GM04503 (cell line): ENCODE data around the gene PRKACA.
"Not testable (repeated sequence)": the region's sequence is repeated elsewhere in the genome, so short reads cannot be mapped to it uniquely, and the experiment has no call there.

ENCODE experiments used
- DNase-seq: peaks from one replicate; pipeline ENCODE4 v3.0.0-alpha.2; 2012; ENCODE audit warnings: low read depth

Gene PRKACA

GRCh38 chr19:14147797-14148605, 30.4 kb upstream of the PRKACA start:
- no peak for DNase-seq

DNA sequence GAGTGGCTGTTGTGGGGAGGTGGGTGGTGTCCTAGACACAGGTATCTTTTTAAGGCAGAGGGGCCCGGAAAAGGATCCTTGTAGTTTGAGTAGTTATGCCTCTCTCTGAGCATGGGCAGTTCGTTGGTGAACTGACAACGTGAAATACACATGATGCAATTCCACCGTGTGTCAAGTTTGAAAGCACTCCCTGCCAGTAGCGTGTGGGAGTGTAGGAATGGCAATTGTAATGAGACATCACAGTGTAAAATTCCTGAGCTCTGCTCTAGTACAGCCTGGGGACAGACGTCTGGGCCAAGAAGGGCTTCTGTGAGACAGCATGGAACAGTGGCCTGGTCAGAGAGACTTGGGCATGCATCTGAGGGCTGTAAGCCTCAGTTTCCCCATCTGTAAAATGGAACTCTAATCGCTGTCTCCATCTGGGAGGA, 29.2 kb upstream of the PRKACA start:
- peak; percentile 80 for DNase-seq

- DNase-seq: not testable (repeated sequence)
Measured at GRCh38 chr19:14146169-14146568, 28.6 kb upstream of the PRKACA start.

DNA sequence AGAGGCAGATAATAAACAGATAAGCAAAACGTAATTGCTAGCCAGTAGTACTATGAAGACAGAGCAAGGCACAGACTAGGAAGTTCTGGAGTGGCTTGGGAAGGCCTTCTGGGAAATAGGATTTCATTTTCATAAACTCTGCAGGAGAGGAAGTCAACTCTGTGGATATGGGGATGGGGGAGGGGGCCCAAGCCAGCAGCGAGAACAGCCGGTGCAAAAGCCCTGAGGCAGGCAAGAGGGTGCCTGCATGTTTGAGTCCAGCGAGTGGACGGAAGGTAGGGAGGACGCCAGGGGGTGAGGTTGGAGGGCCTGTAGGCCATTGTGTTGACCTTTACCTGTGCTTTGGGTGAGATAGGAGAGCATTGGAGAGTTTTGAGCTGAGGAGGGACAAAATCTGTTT, 27.8 kb upstream of the PRKACA start:
- no peak for DNase-seq

- DNase-seq: no peak
Measured at GRCh38 chr19:14142262-14143190, 25.0 kb upstream of the PRKACA start.

- DNase-seq: no peak
Measured at GRCh38 chr19:14141041-14141440, 23.5 kb upstream of the PRKACA start.

DNA sequence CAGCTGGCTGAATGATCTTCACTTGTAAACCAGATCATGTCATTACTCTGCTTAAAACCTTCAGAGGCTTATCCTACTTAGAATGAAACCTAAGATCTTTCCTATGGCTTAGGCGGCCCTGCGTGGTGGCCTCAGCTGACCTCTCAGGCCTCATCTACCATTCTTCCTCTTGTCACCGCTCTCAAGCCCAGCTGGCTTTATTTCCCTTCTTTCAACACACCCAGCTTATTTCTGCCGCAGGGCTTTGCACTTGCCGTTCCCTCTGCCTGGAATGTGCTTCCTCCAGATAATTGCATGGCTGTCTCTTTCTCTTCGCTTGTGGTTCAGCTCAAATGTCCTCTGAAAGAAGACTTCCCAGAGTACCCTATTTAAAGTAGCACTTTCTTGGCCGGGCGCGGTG, 22.4 kb upstream of the PRKACA start:
- no peak for DNase-seq

DNA sequence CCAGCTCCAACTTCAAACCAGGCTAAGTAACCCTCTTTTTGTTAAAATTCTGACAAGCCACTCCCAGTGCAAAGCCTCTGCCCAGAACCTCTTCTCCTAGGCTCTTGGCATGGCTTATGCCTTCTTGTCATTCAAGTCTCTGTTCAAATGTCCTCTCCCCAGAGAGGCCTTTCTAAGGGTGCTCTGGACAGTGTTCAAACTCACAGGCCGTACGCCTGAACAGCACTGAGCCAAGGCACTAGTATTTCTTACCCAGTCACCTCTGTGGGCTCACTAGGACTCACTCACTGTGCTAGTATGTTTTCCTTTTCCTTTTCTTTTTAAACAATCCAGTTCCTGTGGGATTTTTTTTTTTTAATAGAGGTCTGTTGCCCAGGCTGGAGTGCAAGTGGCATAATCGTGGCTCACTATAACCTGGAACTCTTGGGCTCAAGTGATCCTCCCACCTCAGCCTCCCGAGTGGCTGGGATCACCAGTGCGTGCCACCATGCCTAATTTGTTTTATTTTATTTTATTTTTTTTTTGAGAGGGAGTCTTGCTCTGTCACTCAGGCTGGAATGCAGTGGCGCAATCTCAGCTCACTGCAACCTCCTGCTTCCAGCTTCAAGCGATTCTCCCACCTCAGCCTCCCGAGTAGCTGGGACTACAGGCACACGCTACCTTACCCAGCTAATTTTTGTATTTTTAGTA, 21.2 kb upstream of the PRKACA start:
- DNase-seq: no peak

DNA sequence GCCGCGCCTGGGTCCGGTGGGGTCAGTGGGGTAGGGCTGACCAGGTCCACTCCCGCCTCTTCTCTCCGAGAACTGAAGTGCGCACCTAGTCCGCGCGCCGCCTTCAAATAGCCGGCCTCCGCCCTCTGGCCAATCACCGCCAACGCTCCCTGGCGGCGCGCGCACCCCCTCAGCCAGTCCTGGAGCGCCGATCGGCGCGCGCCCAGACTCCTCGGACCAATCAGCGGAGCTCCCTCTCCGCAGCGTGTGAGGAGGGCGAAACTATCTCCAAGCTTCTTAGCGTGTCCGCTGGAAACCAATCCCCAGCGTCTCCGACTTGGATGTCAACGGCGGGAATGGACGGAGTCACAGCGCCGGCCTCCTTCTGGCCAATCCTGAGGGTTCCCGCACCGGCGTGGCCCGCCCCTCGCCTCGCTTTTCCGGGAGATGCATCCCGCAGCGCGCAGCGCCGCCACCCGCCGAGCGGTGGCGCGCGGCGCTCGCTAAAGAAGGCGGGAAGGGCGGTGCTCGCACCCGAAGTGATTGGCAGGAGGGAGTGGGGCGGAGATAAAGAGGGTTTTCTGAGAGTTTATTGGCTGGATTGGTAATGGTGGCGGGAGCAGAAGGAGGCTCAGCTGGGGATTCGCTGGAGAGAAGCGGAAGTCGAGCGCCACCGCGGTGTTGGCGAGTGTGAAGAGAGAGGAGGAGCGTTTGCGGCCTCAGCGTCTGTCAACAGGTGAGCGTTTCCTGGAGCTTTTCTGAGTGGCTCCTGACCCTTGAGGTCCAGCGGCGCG, 19.1 kb upstream of the PRKACA start, which contains the start of gene ASF1B:
TSS of gene ASF1B (minus strand) at position 81 of the 773 bp plus-strand sequence. CDS start 133 bp downstream, outside the sequence.
- DNase-seq: peak; percentile 99

- no peak for DNase-seq
Measured at GRCh38 chr19:14135985-14136508, 18.5 kb upstream of the PRKACA start.

GRCh38 chr19:14135355-14135754, 17.8 kb upstream of the PRKACA start:
- DNase-seq: no peak

GRCh38 chr19:14127929-14128509, 10.5 kb upstream of the PRKACA start:
- no peak for DNase-seq

DNA sequence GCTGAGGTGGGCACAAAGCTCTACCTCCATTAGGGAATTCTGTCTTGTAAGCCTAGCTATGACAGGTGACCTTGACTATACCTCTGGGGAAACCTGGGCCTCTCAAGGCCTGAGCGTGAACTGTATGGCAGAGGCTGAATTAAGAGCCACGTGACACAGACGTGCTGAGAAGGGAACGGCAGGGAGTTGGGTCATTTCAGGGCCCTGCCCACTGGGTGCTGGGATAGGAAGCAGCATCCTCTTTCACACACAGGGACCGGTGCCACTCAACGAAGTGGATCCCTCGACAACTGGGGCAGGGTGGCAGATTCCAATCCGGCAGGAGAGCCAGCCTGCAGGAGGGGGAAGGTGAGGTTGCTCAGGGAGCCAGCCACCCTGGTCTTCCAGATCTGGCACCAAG, 9.6 kb upstream of the PRKACA start:
- DNase-seq: no peak

DNA sequence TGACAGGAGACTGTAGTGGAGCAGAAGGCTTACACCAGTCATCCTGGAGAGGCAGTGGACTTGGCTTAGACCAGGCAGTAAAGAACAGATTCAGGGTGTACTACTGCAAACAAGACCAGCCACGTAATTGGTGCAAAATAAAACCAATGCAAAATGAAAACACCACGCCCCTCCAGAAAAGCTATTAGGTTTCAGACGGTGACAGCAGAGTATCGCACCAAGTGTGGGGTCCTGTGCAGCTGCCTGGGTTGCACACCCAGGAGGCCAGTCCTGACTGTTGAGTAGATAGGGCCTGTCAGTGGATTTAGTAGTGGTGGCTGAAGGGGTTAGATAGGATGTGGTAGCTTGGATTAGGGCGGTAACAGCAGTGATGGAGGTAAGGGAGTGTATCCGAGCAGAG, 5.4 kb upstream of the PRKACA start:
- no peak for DNase-seq

GRCh38 chr19:14120497-14120780, 2.9 kb upstream of the PRKACA start:
- no peak for DNase-seq

DNA sequence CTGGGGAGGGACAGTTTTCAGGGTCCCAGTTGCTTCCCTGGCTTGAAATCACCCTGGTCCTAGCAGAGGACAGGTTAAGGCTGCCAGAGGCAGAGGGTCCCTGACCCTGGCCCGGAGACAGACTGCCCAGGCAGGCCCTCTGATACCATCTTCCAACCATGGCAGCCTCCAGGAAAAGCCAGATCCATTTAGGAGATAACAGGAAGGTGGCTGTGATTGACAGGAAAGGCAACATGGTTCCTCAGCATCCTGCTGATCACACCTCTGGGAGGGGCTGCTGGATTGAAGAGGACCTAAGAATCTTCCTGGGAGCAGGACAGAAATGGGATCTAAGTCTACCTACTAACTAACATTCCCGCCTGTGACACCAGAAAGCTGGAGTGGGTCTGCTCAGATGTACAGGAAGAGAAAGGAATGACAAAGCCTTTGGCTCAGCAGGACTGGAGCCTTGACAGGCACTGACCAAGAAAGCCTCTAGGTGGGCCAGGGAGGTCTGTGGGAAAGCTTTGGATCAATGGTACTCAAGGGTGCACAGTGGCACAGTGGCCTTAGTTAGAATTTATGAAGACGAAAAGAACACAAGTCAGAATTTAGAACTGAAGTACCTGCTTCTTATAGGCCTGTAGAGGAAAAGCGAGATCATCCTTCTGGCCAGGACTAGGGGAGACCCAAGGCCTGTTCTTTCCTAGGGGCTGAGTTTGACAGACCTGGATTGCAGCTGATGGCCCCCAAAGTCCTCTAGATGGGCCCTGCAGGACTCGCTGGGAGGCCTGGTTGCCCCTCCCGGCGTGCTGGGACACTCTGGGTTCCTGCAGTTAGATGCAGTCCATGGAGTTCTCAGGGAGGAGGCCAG, 2.3 kb upstream of the PRKACA start:
- DNase-seq: no peak

DNA sequence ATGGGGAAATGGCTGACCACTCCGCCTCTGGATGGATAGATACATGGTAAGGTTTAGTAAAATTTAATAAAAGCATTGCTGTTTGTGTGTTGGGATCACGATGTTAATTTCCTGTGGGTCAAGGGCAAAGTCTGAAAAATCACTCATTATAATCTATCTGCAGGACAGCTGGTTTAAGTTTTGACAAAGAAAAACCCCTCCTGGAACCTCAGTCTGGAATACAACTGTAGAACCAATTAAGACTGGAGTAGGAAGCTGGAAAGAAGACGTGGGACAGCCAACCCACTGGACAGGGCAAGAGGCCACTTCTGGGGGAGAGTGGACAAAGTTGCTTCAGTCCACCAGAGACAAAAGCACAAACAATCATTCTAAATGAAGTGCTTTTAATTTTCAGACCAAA, 1.6 kb upstream of the PRKACA start:
- no peak for DNase-seq

DNA sequence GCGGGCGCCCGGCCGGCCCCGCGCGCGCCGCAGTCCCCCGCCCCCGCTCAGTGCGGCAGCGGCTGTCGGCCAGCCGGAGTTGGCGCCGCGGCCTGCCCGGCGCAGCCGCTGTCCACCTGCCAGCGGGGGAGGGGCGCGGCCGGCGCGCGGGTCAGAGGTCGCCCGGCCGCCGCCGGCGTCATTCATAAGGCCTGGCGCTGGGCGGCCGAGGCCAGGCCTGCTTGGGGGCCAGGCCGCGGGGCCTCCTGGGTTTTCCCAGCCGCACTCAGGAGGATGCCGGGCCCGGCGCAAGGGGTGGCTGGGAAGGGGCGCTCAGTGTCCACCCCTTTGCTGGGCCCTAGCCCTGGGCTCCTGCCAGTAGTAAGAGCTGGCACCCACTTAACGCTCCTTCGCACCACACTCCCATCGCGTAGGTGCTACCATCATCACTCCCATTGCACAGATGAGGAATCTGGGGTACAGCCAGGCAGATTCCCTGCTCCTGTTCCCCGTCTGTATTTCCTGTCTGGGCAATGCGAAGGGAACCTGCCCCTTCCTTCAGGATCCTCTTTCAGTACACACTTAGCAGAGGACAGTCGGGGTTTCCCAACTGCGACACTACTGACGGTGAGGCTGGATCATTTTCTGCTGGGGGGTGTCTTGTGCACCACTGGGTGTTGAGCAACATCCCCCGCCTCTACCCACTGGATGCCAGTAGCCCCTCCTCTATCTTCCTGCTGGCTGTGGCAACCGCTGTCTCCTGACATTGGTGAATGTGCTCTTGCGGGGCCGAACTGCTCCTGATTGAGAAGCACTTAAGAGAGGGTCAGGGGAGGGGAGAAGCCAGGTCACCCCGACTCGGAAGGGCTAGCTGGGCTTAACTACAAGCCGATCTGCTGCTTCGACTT, 846 bp upstream of the PRKACA start:
- no peak for DNase-seq

DNA sequence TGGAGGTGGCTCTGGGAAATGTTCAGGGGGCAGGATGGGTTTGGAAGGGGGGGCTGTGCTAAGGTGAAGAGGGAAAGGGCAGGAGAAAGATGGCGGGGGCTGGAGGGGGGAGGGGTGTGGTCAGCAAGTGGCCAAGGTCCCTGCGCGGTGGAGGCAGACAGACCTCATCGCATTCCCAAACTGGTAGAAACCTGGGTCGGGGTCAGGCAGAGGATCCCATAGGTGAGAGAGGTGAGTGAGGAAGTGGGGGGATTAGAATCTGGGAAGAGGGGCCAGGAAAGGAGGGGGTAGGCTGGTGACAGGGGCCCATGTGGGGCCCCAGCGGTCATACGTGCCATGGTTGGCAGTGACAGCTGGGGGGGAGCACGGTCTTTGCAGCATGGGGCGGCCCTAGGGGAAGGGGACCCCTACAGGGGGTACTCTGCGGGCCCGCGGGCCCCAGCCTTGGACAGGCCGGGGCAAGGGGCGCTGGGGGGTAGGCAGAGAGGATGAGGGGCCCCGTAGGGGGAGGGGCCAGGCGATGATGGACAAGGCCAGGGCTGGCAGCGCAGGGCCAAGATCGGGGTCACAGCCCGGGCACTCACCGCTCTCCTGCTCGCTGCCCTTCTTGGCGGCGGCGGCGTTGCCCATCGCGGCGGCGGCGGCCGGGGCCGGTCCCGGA, 514 bp downstream of the PRKACA start:
- no peak for DNase-seq
